Muscle of leg (tissue), 11 donors: ENCODE measurements around the gene HAGH. TPM values are rescaled to one million over a fixed set of nuclear protein-coding genes. Genes with fewer than 3 reads are reported as not detected.

Source experiments
- DNase-seq: peaks from one replicate; pipeline ENCODE4 v3.0.0; 2013
- H3K27ac ChIP-seq: one replicate; pipeline ENCODE4 v1.5.1; 2013; ENCODE audit warnings: mild to moderate bottlenecking, low read length, control low read depth
- H3K27me3 ChIP-seq: one replicate; pipeline ENCODE4 v1.6.1; 2013; ENCODE audit warnings: low read length; ENCODE audit not compliant: control insufficient read depth, insufficient read depth
- H3K36me3 ChIP-seq: one replicate; pipeline ENCODE4 v1.6.1; 2013; ENCODE audit warnings: low read length; ENCODE audit not compliant: control insufficient read depth, insufficient read depth
- H3K4me1 ChIP-seq: one replicate; pipeline ENCODE4 v1.6.1; 2013; ENCODE audit warnings: low read length; ENCODE audit not compliant: control insufficient read depth, insufficient read depth
- H3K4me3 ChIP-seq: one replicate; pipeline ENCODE4 v1.5.1; 2013; ENCODE audit warnings: low read length, control low read depth
- H3K9me3 ChIP-seq: replicated peaks from 2 replicates; pipeline ENCODE4 v1.6.1; 2013; ENCODE audit warnings: low read depth, low read length; ENCODE audit not compliant: control insufficient read depth
- WGBS: methylation state at CpG from one replicate; pipeline ENCODE4 v1.1.5; 2013; ENCODE audit warnings: missing lambda C conversion rate; ENCODE audit not compliant: insufficient coverage; 5-methylcytosine and 5-hydroxymethylcytosine counted together
- polyA plus RNA-seq, 8 donors: library from polyadenylated mRNA; unstranded; fragments of 120-200 nt; gene quantifications; one replicate each; pipeline versions ENCODE4 v1.2.1 to v1.2.3, GENCODE V29; 2013; ENCODE audit warnings: inconsistent platforms in 1 of 8, low replicate concordance in 1 of 8; ENCODE audit not compliant: insufficient read length in 8 of 8, insufficient read depth in 1 of 8
- total RNA-seq: library from RNA; stranded (reverse); fragments of 120-200 nt; gene quantifications from one replicate; pipeline ENCODE4 v1.2.4, GENCODE V29; 2013

Gene HAGH
- total and polyA plus RNA-seq, 9 donors = 34.6 to 48.6 (median 39.1) TPM

DNA sequence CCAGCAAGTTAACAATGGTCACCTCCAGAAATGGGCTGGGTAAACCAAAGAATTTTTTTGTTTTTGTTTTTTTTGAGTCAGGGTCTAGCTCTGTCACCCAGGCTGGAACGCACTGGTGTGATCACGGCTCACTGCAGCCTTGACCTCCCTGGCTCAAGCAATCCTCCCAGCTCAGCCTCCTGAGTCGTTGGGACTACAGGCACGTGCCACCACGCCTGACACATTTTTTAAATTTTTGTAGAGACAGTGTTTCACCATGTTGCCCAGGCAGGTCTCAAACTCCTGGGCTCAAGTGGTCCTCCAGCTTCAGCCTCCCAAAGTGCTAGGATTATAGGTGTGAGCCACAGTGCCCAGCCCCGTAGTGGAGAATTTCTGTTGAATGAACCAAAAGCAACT is 46.0 kb downstream of the HAGH start:
- H3K36me3 ChIP-seq = peaks cover 58% of the 10 kb centered on the region
- H3K4me3 ChIP-seq = no peak overlapping the region
- H3K9me3 ChIP-seq = no peaks in the 10 kb centered on the region
- no peak for DNase-seq
- peaks cover 19% of the 10 kb centered on the region for H3K4me1 ChIP-seq
- 98% methylated on average over 4 of the region's 6 CpGs for WGBS
- no peak overlapping the region for H3K27ac ChIP-seq
- H3K27me3 ChIP-seq = no peaks in the 10 kb centered on the region

- Histone ChIP-seq H3K27ac (no peak overlapping the region), H3K36me3 (peaks cover 58% of the 10 kb centered on the region), H3K4me1 (peaks cover 19% of the 10 kb centered on the region), H3K27me3 (no peaks in the 10 kb centered on the region), H3K9me3 (no peaks in the 10 kb centered on the region), H3K4me3 (no peak overlapping the region)
- WGBS = 83% methylated on average over 17 of the region's 27 CpGs
- no peak for DNase-seq
These were observed 46.6 kb downstream of the HAGH start for GRCh38 chr16:1779741-1780676.

DNA sequence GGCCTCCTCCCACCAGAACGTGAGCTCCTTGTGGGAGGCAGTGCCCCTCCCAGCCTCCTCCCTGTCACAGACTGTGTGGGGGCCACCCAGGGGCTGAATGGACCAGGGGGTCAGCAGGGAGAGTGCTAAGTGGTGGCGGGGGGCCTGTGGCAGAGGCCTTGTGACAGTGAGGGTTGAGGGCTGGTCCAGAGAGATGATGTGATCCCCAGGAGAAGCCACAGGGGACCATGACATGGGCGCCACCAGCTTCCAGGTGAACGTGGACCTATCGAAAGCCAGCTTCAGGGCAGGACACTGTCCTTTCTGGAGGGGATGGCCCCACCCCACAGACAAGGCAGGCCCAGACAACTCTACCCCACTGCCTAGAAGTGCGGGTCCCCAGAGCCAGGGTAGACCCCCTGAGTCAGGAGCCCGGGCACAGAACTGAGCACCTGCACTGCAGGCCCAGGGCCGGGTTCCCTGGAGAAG is 47.4 kb downstream of the HAGH start:
- DNase-seq = no peak
- H3K4me1 ChIP-seq = peaks cover 24% of the 10 kb centered on the region
- H3K9me3 ChIP-seq = no peaks in the 10 kb centered on the region
- peaks cover 60% of the 10 kb centered on the region for H3K36me3 ChIP-seq
- no peaks in the 10 kb centered on the region for H3K27me3 ChIP-seq
- no peak overlapping the region for H3K4me3 ChIP-seq
- H3K27ac ChIP-seq = no peak overlapping the region
- 85% methylated on average over 7 of the region's 8 CpGs for WGBS

DNA sequence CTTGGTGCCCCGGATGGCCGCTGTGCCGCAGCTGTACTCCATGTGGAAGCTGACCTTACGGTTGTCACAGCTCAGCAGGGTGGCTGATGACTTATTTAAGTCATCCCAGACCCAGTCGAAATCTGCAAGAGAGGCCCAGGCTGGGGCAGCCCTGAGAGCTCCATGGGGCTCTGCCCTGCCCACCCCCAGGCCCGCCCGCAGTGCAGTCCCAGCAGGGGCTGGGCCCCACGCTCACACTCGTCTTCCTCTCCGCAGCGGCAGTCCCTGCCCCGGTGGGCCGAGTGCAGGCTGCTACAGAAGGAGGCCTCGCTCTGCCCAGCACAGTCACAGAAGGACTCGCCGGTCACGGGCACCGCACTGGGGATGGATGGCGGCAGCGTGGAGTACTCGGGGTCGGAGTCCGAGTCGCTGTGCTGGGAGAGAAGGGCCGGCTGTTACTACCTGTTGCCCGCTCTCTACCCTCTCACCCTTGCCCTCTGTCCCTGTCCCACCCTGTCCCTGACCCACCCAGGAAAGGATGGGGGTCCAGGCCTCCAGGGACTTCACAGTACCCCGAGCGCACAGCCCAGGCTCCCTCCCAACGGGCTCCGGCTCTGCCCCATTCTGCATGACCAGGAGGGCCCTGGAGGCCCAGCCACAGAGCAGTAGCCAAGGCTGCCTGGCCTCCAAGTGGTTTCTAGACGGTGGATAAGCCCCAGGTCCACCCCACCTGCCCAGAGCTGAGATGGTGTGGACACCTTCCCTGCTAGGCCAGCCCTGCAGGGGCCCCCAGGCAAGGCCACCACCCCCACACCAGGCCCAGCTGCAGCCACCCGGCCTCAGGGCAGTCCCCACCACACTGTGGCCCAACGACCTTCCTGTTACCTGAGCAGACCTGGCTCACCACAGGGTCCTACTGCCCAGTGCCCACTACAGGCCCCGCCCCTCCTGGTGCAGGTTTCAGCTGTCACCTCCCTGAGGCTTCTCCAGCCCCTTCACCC is 48.1 kb downstream of the HAGH start:
- no peaks in the 10 kb centered on the region for H3K27me3 ChIP-seq
- no peak overlapping the region for H3K27ac ChIP-seq
- WGBS = 76% methylated on average over 29 of the region's 34 CpGs
- peaks cover 61% of the 10 kb centered on the region for H3K36me3 ChIP-seq
- DNase-seq = no peak
- H3K4me1 ChIP-seq = peaks cover 25% of the 10 kb centered on the region
- H3K9me3 ChIP-seq = no peaks in the 10 kb centered on the region
- H3K4me3 ChIP-seq = no peak overlapping the region

DNA sequence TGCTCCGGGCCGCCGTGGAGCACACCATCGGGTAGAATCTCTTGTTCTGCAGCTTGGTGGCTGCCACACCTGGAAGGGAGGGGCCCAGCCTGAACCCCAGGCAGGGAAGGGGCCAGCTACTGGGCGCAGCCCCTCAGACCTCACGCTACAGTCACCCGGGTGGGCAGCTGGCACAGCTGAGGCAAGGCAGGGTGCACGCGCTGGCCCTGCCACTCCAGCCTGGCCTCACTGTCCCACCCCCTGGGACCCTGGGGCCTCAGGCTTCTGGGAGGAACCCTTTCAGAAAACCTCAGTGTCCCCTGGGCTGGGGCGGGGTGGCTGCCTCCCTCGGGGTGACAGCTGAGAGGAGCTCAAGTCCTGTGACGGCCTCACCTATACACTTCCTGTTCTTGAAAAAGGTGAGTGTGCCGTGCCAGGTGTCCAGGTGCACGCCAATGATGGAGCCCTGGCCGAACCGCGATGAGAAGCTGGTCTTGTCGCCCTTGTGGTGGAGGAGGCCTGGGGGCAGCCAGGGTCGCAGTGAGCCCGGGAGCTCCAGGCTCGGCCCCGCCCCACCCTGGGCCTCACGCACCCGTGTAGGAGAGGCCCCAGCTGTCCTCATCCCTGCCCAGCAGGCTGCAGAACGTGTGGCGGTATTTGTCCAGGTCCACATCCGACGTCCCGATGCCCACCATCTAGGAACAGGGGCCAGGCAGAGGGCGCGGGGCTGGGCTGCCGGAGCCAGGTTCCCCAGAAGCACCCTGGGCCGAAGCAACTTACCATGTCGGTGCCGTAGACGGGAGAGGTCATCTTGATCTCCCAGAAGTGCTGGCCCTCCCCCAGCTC is 49.0 kb downstream of the HAGH start:
- WGBS = 79% methylated on average over 35 of the region's 36 CpGs
- no peak for DNase-seq
- H3K9me3 ChIP-seq = no peaks in the 10 kb centered on the region
- H3K27ac ChIP-seq = no peak overlapping the region
- H3K27me3 ChIP-seq = no peaks in the 10 kb centered on the region
- peaks cover 61% of the 10 kb centered on the region for H3K36me3 ChIP-seq
- no peak overlapping the region for H3K4me3 ChIP-seq
- H3K4me1 ChIP-seq = peaks cover 25% of the 10 kb centered on the region

DNA sequence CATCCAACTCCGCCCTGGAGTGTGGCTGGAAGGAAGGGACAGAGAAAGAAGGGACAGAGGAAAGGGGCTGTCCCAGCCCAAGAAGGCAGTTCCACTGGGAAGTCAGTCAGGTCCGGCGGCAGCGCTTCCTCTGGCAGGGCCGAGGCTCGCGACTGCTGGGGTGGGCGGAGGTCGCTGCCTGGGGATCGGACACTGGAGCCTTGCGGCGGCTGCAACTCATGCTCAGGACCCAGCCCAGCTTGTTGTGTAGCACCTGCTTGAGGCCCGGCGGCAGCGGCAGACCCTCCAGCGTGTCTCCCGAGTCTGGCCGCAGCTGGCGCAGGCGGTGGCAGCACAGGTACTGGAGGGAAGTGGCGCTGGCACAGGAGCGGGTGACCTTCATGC is 49.6 kb downstream of the HAGH start:
- peaks cover 61% of the 10 kb centered on the region for H3K36me3 ChIP-seq
- WGBS = 75% methylated on average over 22 of the region's 22 CpGs
- H3K4me1 ChIP-seq = peaks cover 31% of the 10 kb centered on the region
- H3K27me3 ChIP-seq = no peaks in the 10 kb centered on the region
- H3K4me3 ChIP-seq = no peak overlapping the region
- no peak overlapping the region for H3K27ac ChIP-seq
- no peaks in the 10 kb centered on the region for H3K9me3 ChIP-seq
- DNase-seq = no peak

- no peak for DNase-seq
- peaks cover 32% of the 10 kb centered on the region for H3K4me1 ChIP-seq
- no peak overlapping the region for H3K4me3 ChIP-seq
- 77% methylated on average over 7 of the region's 13 CpGs for WGBS
- H3K36me3 ChIP-seq = peaks cover 61% of the 10 kb centered on the region
- no peaks in the 10 kb centered on the region for H3K9me3 ChIP-seq
- no peak overlapping the region for H3K27ac ChIP-seq
- no peaks in the 10 kb centered on the region for H3K27me3 ChIP-seq
These were observed 50.0 kb downstream of the HAGH start for GRCh38 chr16:1776672-1776955.

DNA sequence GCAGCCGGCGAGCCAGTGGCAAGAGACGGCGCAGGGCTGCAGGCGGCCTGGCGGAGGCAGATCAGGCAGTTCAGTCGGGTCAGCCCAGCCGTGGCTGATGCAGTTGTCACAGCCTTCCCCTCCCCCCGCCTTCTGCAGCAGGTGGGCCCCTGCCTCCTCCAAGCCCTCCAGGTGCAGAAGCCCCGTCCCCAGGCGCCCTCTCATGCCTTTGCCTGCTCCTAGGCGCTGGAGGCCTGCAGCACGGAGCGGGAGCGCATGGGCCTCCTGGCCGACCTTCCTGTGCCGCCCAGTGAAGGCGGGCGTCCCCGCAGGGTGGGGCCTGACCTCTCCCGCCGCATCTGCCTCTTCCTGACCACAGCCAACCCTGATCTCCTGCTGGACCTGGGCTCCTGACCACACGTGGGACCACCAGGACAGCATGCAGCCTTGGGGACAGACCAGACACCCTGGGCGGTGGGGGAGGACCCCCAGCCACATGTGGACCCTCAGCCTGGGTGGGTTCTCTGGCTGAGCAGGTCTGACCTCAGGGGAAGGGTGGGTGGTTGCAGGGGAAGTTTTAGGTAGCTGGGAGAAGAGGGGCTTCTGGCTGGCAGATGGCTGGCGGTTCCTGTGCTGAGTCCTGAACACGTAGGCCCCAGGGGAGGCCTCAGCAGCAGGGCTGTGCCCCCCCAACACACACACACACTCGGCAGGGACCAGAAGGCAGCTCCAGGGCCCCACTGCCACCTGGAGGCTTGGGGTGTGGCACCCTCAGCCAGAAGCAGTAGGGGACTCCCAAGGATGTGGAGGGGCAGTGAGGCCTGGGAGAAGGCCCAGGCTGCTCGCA is 50.6 kb downstream of the HAGH start:
- H3K36me3 ChIP-seq = peaks cover 61% of the 10 kb centered on the region
- H3K27me3 ChIP-seq = no peaks in the 10 kb centered on the region
- H3K4me3 ChIP-seq = no peak overlapping the region
- no peak overlapping the region for H3K27ac ChIP-seq
- WGBS = 81% methylated on average over 24 of the region's 28 CpGs
- DNase-seq = no peak
- H3K4me1 ChIP-seq = peaks cover 26% of the 10 kb centered on the region
- H3K9me3 ChIP-seq = no peaks in the 10 kb centered on the region
